Measurements from ENCODE around the gene CCSER2. TPM values are rescaled to one million over a fixed set of nuclear protein-coding genes. Genes with fewer than 3 reads are reported as not detected.

Gene CCSER2
- total and polyA plus RNA-seq, 4 donors, result 9.4 to 83.5 (median 32.5) TPM

DNA sequence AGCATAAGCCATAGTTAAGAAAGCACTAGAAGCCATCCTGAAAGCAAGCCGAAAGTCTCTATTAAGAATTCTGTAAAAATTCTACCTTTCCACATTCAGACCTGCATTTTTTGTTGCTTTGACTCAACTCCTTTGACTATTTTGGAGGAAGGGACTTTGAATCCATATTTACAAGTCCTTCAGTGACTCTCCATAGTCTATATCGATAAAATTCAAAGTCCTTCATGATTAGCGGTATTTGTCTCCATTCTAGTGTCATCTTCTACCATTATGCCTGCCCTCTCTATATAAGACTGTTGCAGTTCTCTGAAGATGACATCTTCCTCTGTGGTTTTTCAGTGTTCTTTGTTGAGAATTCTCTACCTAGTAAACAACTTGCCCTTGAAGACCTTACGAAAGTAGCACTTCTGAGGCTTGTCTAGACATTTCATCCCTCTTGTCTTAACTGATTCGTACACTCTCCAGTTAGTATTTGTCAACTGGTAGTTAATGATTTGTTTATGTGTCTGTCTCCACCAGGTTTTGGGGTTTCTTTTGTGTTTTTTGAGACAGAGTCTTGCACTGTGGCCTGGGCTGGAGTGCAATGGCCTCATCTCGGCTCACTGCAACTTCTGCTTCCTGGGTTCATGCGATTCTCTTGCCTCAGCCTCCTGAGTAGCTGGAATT, 1.7 kb downstream of the CCSER2 start:
- WGBS, 2 donors, result 69 to 71% methylated on average over 7 of the region's 7 CpGs
- peaks cover 9 to 26% (median 16%) of the 10 kb centered on the region in 5 donors for H3K4me1 ChIP-seq (ENCODE audit: control insufficient read depth in 5 of 5, insufficient read depth in 5 of 5, low read length in 5 of 5)
- H3K9me3 ChIP-seq (ENCODE audit: control insufficient read depth in 4 of 4, insufficient read depth in 3 of 4, low read length in 3 of 4), result no peaks in the 10 kb centered on the region

DNA sequence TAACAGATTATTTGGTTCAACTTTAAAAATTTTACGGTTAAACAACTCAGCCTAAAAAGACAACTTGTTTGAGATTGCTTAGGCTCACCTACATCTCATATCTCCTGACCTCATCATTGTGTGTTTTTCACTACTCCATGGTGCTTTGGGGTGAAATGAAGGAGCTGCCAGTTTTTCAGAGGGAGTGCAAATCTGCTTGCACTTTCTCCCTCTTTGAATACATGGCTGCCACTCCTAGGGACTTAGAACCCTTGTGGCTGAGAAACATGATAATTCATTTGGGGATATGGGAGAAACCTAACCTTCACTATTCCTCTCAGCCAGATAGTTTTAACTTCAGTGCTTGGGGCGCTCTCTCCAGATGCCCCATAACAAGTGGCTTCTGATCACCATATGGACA, 2.7 kb downstream of the CCSER2 start:
- H3K4me3 ChIP-seq, result no peak overlapping the region
- H3K36me3 ChIP-seq (ENCODE audit: control insufficient read depth in 4 of 4, insufficient read depth in 4 of 4, low read length in 4 of 4), result no peaks in the 10 kb centered on the region
- H3K9me3 ChIP-seq (ENCODE audit: control insufficient read depth in 4 of 4, insufficient read depth in 3 of 4, low read length in 3 of 4), result no peaks in the 10 kb centered on the region
- H3K27ac ChIP-seq (ENCODE audit: low read depth in 1 of 2, low read length in 1 of 2), result no peak overlapping the region
- DNase-seq (no peak), ATAC-seq (ENCODE audit: insufficient read depth, low FRiP score) (no peak)
- TF ChIP-seq, protein P1, sequence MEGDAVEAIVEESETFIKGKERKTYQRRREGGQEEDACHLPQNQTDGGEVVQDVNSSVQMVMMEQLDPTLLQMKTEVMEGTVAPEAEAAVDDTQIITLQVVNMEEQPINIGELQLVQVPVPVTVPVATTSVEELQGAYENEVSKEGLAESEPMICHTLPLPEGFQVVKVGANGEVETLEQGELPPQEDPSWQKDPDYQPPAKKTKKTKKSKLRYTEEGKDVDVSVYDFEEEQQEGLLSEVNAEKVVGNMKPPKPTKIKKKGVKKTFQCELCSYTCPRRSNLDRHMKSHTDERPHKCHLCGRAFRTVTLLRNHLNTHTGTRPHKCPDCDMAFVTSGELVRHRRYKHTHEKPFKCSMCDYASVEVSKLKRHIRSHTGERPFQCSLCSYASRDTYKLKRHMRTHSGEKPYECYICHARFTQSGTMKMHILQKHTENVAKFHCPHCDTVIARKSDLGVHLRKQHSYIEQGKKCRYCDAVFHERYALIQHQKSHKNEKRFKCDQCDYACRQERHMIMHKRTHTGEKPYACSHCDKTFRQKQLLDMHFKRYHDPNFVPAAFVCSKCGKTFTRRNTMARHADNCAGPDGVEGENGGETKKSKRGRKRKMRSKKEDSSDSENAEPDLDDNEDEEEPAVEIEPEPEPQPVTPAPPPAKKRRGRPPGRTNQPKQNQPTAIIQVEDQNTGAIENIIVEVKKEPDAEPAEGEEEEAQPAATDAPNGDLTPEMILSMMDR (IDR thresholded peaks at IDR 0.05; ENCODE audit: control extremely low read depth, extremely low read depth), result no peak
- peaks cover 9 to 36% (median 19%) of the 10 kb centered on the region in 5 donors for H3K4me1 ChIP-seq (ENCODE audit: control insufficient read depth in 5 of 5, insufficient read depth in 5 of 5, low read length in 5 of 5)
- peak overlapping the region in 1 of 2 donors; percentile 32 for H3K9ac ChIP-seq (ENCODE audit: insufficient read depth in 1 of 2, low read length in 2 of 2)
- WGBS, 2 donors, result 92 to 100% methylated on average over 2 of the region's 2 CpGs
- no peaks in the 10 kb centered on the region for H3K27me3 ChIP-seq (ENCODE audit: control insufficient read depth in 3 of 3, insufficient read depth in 3 of 3, low read length in 2 of 3)

More for the DNA sequence above, 1.7 kb downstream of the CCSER2 start:
- H3K27me3 ChIP-seq (ENCODE audit: control insufficient read depth in 3 of 3, insufficient read depth in 3 of 3, low read length in 2 of 3), result no peaks in the 10 kb centered on the region
- H3K9ac ChIP-seq (ENCODE audit: insufficient read depth in 1 of 2, low read length in 2 of 2), result no peak overlapping the region
- TF ChIP-seq, protein P1 (IDR thresholded peaks at IDR 0.05; ENCODE audit: control extremely low read depth, extremely low read depth), result no peak
- H3K4me3 ChIP-seq, result no peak overlapping the region
- peak overlapping the region in 1 of 2 donors; percentile 31 for H3K27ac ChIP-seq (ENCODE audit: low read depth in 1 of 2, low read length in 1 of 2)
- ATAC-seq (ENCODE audit: insufficient read depth, low FRiP score) (no peak), DNase-seq (no peak)
- H3K36me3 ChIP-seq (ENCODE audit: control insufficient read depth in 4 of 4, insufficient read depth in 4 of 4, low read length in 4 of 4), result no peaks in the 10 kb centered on the region

DNA sequence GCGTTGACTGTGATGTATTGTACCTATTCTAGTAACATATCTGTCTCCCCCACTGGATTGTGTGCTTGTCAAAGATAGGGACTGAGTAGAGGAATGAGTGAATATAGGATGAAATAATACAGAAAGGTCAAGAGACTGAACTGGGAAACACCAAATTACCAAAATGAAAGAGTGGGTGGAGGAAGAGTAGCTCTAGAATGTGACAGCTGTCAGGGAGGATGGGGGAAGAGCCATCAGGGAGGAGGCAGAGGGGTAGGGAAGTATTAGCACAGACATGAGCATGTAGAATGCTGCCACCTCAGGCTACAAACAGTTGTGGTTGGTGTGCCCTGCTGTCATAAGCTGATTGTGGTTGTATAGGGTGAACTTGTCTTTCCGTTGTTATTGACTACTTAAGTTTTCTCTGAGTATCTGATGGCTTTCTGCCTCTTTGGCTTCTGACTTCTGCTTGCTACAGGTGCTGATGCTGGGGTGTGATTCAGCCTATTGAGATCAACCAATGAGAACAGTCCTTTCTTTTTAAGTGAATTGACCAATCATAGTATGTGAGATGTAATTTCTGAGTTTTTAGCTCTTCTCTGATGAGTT, 5.6 kb downstream of the CCSER2 start:
- no peak overlapping the region for H3K9ac ChIP-seq (ENCODE audit: insufficient read depth in 1 of 2, low read length in 2 of 2)
- no peaks in the 10 kb centered on the region for H3K9me3 ChIP-seq (ENCODE audit: control insufficient read depth in 4 of 4, insufficient read depth in 3 of 4, low read length in 3 of 4)
- peaks cover 11 to 64% (median 34%) of the 10 kb centered on the region in 5 donors for H3K4me1 ChIP-seq (ENCODE audit: control insufficient read depth in 5 of 5, insufficient read depth in 5 of 5, low read length in 5 of 5)
- TF ChIP-seq, protein P1 (IDR thresholded peaks at IDR 0.05; ENCODE audit: control extremely low read depth, extremely low read depth), result no peak
- no peak for DNase-seq
- 63 to 64% methylated on average over 2 of the region's 2 CpGs for WGBS, 2 donors
- H3K4me3 ChIP-seq, result no peak overlapping the region
- H3K36me3 ChIP-seq (ENCODE audit: control insufficient read depth in 4 of 4, insufficient read depth in 4 of 4, low read length in 4 of 4), result no peaks in the 10 kb centered on the region
- no peak overlapping the region for H3K27ac ChIP-seq (ENCODE audit: low read depth in 1 of 2, low read length in 1 of 2)
- no peaks in the 10 kb centered on the region for H3K27me3 ChIP-seq (ENCODE audit: control insufficient read depth in 3 of 3, insufficient read depth in 3 of 3, low read length in 2 of 3)
- ATAC-seq (ENCODE audit: insufficient read depth, low FRiP score), result peak; percentile 45
